Upper lobe of left lung (tissue), 4 donors: ENCODE data around the gene XCL1.

Source experiments
- CTCF ChIP-seq, 6 experiments: fragments of 450-650 bp in 4 of 6; fragments of 200-600 bp in 2 of 6; sonication (generic) in 2 of 6; IDR thresholded peaks; one replicate each; pipeline ENCODE4 v1.5.1; 2016 to 2019; ENCODE audit warnings: antibody characterized with exemption in 6 of 6
- POLR2A ChIP-seq, 4 donors: fragments of 450-650 bp; IDR thresholded peaks; one replicate each; pipeline ENCODE4 v1.5.1; 2016 to 2017; ENCODE audit warnings: antibody characterized with exemption in 4 of 4, mild to moderate bottlenecking in 2 of 4

GRCh38 chr1:168618886-168619285 is 42.5 kb downstream of the XCL1 start:
- TF ChIP-seq CTCF (IDR thresholded peaks at IDR 0.05) = no peak
- no peak for TF ChIP-seq POLR2A (IDR thresholded peaks at IDR 0.05)
